Measurements from ENCODE around the gene REN. TPM values are rescaled to one million over a fixed set of nuclear protein-coding genes. Genes with fewer than 3 reads are reported as not detected.

REN gene
- polyA plus RNA-seq (not detected in 2 replicates), polyA minus RNA-seq (not detected in 2 replicates)

GRCh38 chr1:204166219-204166618 lies at the start of gene REN:
Gene REN (minus strand): TSS chr1:204166337. CDS start chr1:204166293, 44 bp downstream.
- TF ChIP-seq SMC3 (conservative IDR thresholded peaks at IDR 0.05; ENCODE audit: poor library complexity) (no peak), REST (IDR thresholded peaks at IDR 0.05; ENCODE audit: borderline replicate concordance) (no peak), RAD21 (conservative IDR thresholded peaks at IDR 0.05) (no peak), EP300 (conservative IDR thresholded peaks at IDR 0.05; ENCODE audit: poor library complexity, severe bottlenecking) (no peak), EZH2 (IDR thresholded peaks at IDR 0.05; ENCODE audit: borderline replicate concordance, insufficient read depth, low read length, poor library complexity, severe bottlenecking) (no peak), CTCF (IDR thresholded peaks at IDR 0.05; ENCODE audit: poor library complexity, severe bottlenecking) (no peak), POLR2AphosphoS5 (IDR thresholded peaks at IDR 0.05) (no peak), TAF1 (IDR thresholded peaks at IDR 0.05; ENCODE audit: low read depth) (no peak)

GRCh38 chr1:204213668-204214662 lies 47.8 kb upstream of the REN start, which contains the start of gene GOLT1A:
Gene GOLT1A (minus strand): TSS chr1:204213988. CDS start chr1:204213906, 82 bp downstream.
- H3K36me3 ChIP-seq (ENCODE audit: insufficient read depth, low read length) = no peaks in the 10 kb centered on the region
- no peaks in the 10 kb centered on the region for H3K9me2 ChIP-seq (ENCODE audit: insufficient read depth, low read length)
- no peak within 1 kb of the TSS for H3K27ac ChIP-seq (ENCODE audit: low read length)
- H3F3A ChIP-seq (ENCODE audit: insufficient read depth, low read length, poor library complexity, severe bottlenecking) = no peaks in the 10 kb centered on the region
- peak within 1 kb of the TSS; percentile 50 for H3K4me3 ChIP-seq (ENCODE audit: low read length)
- H4K20me1 ChIP-seq (ENCODE audit: insufficient read depth) = no peaks in the 10 kb centered on the region
- H3K9me3 ChIP-seq (ENCODE audit: low read length) = no peaks in the 10 kb centered on the region
- no peak within 1 kb of the TSS for H2AFZ ChIP-seq (ENCODE audit: low read depth, low read length)
- peaks cover 16% of the 10 kb centered on the region for H3K27me3 ChIP-seq (ENCODE audit: insufficient read depth, low read depth, low read length)
- no peaks in the 10 kb centered on the region for H3K79me2 ChIP-seq (replicated peaks; ENCODE audit: insufficient read depth, low read length)
- no peak within 1 kb of the TSS for H3K4me2 ChIP-seq (ENCODE audit: low read length)
- H3K9ac ChIP-seq (ENCODE audit: low read length) = no peak within 1 kb of the TSS
- TF ChIP-seq RAD21 (conservative IDR thresholded peaks at IDR 0.05) (peak; percentile 71), MXI1 (conservative IDR thresholded peaks at IDR 0.05; ENCODE audit: poor library complexity, severe bottlenecking) (no peak), REST (IDR thresholded peaks at IDR 0.05; ENCODE audit: borderline replicate concordance) (no peak), EZH2 (IDR thresholded peaks at IDR 0.05; ENCODE audit: borderline replicate concordance, insufficient read depth, low read length, poor library complexity, severe bottlenecking) (no peak), TAF1 (IDR thresholded peaks at IDR 0.05; ENCODE audit: low read depth) (no peak), POLR2AphosphoS5 (IDR thresholded peaks at IDR 0.05) (no peak), EP300 (conservative IDR thresholded peaks at IDR 0.05; ENCODE audit: poor library complexity, severe bottlenecking) (no peak), SMC3 (conservative IDR thresholded peaks at IDR 0.05; ENCODE audit: poor library complexity) (peak; percentile 80), CTCF (IDR thresholded peaks at IDR 0.05; ENCODE audit: poor library complexity, severe bottlenecking) (peak; percentile 73)

More at GRCh38 chr1:204166219-204166618, at the start of gene REN:
- H3K36me3 ChIP-seq (ENCODE audit: insufficient read depth, low read length) = no peaks in the 10 kb centered on the region
- no peaks in the 10 kb centered on the region for H3F3A ChIP-seq (ENCODE audit: insufficient read depth, low read length, poor library complexity, severe bottlenecking)
- H3K4me3 ChIP-seq (ENCODE audit: low read length) = no peak within 1 kb of the TSS
- peaks cover 10% of the 10 kb centered on the region for H3K27me3 ChIP-seq (ENCODE audit: insufficient read depth, low read depth, low read length)
- H3K9me3 ChIP-seq (ENCODE audit: low read length) = no peaks in the 10 kb centered on the region
- no peak within 1 kb of the TSS for H2AFZ ChIP-seq (ENCODE audit: low read depth, low read length)
- H3K4me2 ChIP-seq (ENCODE audit: low read length) = no peak within 1 kb of the TSS
- H3K9me2 ChIP-seq (ENCODE audit: insufficient read depth, low read length) = no peaks in the 10 kb centered on the region
- no peak within 1 kb of the TSS for H3K27ac ChIP-seq (ENCODE audit: low read length)
- H3K79me2 ChIP-seq (replicated peaks; ENCODE audit: insufficient read depth, low read length) = no peaks in the 10 kb centered on the region
- no peak within 1 kb of the TSS for H3K9ac ChIP-seq (ENCODE audit: low read length)
- H4K20me1 ChIP-seq (ENCODE audit: insufficient read depth) = no peaks in the 10 kb centered on the region

Data from neural cell (in vitro differentiated cells).